GM21723 (cell line): ENCODE results near the gene PPP6R2.

ENCODE experiments used
- ATAC-seq: cut with Tn5 transposase; IDR thresholded peaks from one replicate; pipeline ENCODE4 v1.9.1; 2021; ENCODE audit warnings: mild to moderate bottlenecking, moderate library complexity; ENCODE audit not compliant: unreplicated experiment

The PPP6R2 gene

GRCh38 chr22:50304528-50305392, 38.4 kb upstream of the PPP6R2 start:
- no peak for ATAC-seq

DNA sequence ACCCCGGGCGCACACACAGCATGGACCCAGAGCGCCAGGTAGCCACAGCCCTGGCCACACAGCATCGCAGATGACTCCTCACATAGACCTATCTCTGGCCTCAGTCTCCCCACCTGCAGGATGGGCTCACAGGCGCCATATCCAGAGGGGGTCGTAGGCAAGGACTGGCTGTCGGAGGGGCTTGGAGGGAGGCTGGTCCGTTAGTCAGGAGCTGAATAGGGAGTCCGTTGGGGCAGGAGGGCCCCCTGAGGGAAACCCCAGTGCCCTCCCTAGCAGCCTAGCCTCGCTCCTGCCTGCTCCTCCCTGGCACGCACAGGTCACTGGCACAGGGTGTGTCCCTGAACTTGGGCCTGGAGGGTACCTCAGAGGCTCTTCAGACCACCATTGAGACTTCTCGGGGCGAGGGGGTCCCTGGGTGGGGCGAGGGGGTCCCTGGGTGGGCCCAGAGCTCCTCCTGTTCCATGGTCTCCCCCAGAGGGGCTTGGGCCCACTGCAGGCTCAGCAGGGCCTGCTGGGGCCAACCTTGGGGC, 37.7 kb upstream of the PPP6R2 start:
- no peak for ATAC-seq

DNA sequence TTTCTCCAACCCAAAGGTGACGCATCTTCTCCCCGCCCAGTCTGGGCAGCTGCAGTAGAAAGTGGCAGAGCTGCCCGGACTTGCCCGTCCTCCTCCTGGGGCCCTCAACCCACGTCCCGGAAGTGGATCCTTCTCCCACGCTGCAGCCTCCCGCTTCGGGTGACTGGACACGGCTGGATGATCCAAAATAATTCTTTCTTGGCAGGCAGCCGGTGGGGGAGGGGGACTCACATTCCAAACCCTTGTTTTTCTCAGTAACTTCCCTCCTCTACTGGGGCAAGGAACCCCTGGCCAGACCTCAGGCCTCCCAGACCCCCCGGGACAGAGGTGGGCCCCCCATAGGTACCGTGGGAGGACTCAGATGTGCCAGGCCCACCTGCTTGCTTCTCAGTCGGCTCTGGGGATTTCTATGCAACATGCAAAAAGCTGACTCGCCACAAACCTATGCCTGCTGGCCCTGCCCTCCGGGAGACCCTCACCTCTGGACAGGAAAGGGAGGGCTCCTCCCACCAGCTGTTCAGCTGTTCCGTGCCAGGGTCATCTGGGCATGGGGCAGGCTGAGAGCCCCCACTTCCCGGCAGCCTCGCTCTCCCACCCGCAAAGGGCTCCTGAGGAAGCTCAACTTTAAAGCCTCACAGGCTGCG, 37.1 kb upstream of the PPP6R2 start:
- ATAC-seq: no peak

DNA sequence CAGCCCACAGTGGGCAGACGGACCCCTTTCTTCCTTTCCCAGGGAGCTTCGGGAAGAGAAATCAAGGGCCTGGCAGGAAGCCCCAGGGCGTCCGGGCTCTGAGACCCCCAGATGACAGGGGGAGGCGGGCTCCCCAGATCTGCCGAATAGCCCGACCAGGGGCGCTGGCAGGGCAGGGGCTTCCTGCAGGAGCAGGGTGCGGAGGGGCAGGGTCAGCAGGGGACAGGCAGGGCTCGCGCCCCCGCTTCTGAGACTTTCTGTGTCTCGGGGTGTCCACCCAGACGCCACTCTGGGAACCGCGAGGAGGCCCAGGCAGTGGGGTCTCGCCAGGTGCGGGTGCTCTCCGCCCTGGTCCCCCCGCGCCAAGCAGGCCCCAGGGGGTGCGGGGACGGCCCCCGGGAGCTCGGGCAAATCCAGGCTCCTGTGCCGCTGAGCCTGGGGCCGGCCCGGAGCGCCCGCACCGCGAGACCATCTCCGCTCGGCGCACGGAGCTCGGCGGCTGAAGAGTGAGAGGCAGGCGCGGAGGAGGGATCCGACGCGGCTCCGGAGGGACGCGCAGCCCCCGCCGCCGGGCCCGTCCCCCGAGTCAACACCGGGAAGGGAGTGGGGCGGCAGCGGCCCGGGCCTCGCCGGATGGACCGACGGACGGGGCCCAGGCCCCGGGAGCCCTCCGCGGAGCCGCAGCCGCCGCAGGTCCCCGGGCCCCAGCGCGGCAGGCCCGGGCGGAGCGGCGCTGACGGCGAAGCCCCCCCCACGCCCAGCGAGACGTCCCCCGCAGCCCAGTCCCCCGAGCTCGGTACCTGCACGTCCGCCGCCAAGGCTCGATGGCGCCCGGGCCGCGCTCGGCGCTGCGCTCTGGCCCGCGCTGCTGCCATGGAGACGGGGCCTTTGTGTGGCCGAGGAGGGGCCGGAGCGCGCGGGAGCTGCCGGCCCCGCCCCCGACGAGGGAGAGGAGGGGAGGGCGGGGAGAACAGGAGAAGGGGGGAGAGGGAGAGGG, 36.1 kb upstream of the PPP6R2 start, which contains the start of gene PLXNB2:
Gene PLXNB2 (minus strand): TSS at position 894 of the 997 bp plus-strand sequence. CDS start 17,062 bp downstream, outside the sequence.
- ATAC-seq: no peak

DNA sequence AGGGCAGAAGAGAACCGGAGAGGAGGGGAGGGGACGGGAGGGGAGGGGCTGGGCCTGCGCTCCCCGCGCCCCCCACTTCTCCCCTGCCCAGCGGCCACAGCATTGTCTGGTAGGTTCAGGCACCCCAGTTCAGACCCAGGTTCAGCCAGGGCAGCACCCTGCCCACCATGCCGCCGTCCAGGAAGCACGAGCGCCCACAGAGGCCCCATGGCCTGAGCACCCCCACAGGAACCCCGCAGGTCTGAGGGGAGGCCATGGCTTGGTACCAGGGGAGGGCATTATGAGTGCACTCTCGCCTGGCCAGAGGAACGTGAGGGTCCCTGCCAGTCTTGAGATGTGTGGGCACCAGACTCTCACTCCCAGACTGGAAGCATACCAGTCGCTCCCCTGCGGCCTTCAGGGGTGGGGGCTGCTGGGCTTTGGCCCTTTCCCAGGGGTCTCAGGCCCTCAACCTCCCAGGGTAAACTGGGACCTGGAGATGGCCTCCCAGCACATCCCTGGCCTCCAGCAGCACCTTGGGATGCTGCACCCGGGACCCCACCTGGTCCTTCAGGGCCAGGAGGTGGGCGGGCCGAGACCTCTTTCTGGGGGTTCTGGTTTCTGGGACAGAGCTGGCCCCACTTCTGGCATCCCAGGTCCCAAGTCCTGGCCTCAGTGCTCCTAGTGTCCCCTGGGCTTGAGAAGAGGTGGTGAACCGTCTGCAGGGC, 35.1 kb upstream of the PPP6R2 start:
- ATAC-seq: no peak

DNA sequence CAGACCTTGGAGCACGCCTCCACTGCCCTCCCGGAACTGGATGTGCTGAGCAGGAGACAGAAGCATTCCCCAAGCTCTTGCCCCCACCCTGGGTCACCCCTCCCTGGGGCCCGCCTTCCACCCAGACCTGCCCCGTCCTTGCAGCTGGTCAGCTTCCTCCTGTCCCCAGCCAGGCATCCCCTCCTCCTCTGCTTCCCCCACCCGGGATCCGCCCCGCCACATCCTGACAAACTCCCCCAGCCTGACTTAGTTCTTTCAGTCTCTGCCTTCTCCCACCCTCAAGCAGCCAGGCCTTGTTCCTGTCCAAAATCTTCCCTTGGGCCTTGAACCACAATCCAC, 34.6 kb upstream of the PPP6R2 start:
- ATAC-seq: no peak

GRCh38 chr22:50308986-50309600, 34.0 kb upstream of the PPP6R2 start:
- no peak for ATAC-seq

DNA sequence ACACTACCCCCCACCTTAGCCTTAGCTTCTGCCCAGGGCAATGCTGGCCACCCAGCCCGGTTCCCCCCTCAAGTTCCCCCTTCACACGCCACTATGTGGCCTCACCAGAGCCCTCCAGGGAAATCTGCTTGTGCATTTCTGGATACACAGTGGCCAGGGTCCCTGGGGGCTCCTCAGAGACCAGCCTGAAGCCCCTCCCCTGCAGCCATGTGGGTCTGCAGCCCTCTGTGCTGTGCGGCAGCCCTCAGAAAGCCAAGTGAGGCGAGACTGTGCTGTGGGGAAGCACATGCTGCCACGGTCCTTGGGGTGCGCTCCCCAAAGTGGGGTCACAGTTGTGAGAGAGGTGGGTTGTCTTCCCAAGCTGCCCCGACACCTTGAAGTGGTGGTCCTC, 33.5 kb upstream of the PPP6R2 start:
- no peak for ATAC-seq

GRCh38 chr22:50310031-50310722, 33.0 kb upstream of the PPP6R2 start:
- no peak for ATAC-seq

DNA sequence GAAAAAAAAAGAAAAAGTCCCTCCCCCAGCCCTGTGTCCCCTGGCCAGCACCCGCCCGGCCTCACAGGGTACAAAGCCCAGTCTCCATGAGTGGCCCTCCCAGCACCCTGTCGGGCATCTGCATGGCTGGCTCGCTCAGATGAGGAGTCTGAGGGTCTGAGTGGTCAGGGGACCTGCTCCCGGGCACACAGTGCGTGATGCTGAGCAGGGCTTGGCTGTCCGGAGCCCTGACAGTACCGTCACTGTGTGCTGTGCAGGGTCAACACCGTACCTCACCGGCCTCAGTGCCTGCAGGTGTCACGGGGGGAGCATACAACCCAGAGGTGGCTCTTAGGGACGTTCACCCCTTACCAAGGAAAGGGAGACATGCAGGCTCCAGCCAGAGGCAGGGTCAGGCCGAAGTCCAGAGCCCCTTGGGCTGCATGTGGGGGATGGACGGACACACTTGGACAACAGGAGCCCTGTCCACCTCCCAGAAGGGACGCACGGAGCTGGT, 32.1 kb upstream of the PPP6R2 start:
- no peak for ATAC-seq

DNA sequence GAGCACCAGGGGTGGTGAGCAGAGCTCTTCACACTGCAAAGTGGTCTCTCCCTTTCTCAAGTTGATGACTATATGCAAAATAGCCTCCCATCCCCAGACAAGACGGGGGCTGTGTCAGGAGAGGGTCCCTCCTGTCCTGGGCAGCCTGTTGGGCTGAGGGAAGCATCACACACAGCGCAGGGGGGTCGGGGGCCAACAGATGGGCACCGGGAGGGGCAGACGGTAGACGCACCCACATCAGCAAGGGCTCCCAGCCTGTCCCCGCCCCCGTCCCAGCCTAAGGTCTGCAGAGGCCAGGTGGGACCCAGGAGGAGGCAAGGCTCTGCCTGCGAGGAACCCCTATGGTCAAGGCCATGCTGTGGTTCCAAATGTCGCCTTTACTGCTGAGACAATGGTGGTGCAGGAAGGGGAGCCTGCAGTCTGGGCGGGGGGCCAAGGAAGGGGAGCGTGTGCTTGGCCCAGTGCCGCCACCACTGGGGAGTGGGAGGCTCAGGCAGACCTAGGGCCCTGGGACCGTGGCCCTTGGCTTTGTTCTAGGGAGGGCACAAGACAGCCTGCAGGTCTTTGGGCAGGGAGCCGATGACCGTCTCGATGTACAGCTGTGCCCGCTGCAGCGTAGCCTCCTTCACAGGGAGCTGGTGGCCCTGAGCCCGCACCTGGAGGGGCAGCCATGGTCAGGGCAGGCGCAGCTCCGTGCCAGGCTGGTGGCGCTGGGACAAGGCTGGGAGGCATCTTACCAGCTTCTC, 31.3 kb upstream of the PPP6R2 start:
- ATAC-seq: no peak

DNA sequence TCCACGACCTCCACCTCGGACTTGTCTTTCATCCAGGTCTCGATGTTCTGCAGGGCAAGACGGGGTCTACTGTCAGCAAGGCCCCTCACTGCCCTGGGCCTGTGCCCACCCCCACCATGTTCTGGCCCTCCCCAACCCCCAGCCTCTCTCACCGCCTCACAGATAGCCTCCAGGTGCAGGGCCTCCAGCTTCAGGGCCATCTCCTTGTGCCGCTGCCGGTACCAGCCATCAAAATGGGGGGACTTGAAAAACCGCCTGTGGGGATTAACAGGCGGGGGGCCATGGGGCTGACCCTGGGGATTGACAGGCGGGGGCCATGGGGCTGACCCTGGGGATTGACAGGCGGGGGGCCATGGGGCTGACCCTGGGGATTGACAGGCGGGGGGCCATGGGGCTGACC, 30.8 kb upstream of the PPP6R2 start:
- no peak for ATAC-seq

- no peak for ATAC-seq
Measured at GRCh38 chr22:50313021-50313420, 30.1 kb upstream of the PPP6R2 start.

DNA sequence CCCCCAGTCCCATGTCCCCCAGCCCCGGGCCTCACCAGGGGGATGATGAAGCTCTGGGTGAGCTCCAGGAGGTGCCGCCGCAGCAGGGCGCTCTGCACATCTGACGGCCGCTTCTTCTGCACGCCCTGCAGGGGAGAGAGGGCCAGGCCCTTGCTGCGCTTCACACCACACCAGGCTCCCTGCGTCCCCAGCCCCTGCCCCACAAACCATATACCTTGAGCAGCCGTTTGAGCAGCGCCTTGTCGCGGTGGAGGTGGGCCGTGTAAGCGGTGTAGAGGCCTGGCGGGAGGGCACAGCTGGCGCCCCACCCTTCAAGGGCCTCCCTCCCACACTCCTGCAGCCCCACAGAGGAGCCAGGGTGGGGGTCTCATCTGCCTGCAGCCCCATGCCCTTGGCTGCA, 29.5 kb upstream of the PPP6R2 start:
- ATAC-seq: no peak

GRCh38 chr22:50314081-50314454, 29.1 kb upstream of the PPP6R2 start:
- ATAC-seq: no peak

DNA sequence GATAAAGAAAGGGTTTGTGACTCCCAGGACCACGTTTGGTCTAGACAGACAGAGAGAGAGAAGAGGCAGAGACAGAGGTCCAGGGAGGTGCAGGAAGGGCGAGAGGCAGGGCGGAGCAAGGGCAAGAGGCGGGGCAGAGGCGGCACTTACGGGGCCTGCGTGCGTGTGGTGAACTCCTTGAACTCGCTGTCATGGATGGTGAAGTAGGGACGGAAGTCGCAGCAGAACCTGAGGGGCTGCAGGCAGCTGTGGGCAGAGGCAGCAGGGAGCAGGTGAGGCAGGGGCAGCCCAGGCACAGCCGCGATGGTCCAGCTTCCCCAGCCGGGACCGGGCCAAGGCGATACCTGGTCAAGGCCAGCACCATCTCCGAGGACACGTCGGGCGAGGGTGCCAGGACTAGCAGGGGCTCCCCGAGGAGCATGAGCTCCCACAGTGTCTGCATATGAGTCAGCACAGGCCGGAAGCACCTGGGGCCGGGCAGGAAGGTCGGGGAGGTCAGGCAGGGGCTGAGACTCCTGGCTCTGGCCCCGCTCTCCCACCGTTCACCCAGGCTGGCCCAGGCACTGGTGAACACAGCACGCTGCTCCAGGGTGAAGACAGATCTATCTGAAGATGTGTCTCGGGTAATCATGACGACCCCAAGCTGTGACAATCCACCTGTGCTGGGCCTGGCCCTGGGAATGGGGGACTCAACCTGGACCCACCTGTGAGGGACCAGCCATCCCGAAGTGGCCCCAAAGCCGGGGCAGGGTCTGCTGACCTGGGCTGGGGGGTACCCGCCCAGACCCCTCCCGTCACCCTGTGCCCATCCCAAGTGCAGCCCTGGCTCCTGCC, 28.5 kb upstream of the PPP6R2 start:
- peak; percentile 71 for ATAC-seq

DNA sequence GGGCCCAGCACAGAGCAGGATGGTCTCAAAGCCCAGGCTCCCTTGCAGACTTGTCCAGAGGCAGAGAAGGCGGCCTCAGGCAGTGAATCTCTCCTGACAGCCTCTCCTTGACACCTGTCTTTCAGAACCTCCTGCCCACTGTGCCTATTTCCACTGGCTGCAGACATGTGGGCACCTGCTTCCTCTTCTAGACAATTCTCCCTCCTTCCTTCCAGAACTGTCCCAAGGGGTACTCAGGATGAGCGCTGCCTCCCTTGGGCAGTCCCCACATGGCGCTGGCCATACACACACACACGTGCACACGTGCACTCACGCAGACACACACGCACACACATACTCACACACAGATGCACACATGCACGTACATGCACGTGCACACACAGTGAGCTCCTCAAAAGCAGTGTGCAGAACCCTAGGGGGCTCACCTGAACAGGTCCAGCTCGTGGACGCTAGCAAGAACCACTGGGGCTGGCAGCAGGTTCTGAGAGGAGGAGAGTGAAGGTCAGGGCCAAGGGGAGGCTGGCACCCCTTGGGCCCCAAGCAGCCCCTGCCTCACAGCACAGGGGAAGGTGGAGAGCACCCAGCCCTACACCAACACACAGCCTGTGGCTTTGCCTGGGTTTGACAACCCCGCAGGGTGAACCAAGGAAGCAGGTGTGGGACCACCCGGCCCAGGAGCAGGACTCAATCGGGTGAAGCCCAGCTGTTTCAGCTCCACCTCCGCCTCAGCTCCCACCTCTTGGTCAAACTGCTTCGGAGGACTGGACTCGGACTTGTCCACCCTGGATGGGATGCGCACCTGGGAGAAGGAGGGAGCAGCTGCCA, 27.6 kb upstream of the PPP6R2 start:
- ATAC-seq: no peak
